H1 (cell line): ENCODE measurements around the gene GARIN6. TPM values are rescaled to one million over a fixed set of nuclear protein-coding genes. Genes with fewer than 3 reads are reported as not detected.

Experiments used
- CTCF ChIA-PET: fragments of 300-600 bp; sonication (Branson Sonifier 250); formaldehyde crosslinking; loops from one replicate; lab custom pipeline; 2021; ENCODE audit not compliant: partially characterized antibody; lab: Charles Lee
- POLR2A ChIA-PET: fragments of 300-600 bp; sonication (Branson Sonifier 250); formaldehyde crosslinking; loops from one replicate; lab custom pipeline; 2021; ENCODE audit warnings: inconsistent platforms; ENCODE audit not compliant: partially characterized antibody; lab: Charles Lee
- DNase-seq, 2 experiments: peaks; one replicate each; pipeline versions ENCODE4 v3.0.0 to v3.0.0-alpha.2; 2010 to 2022; ENCODE audit warnings: low spot score in 2 of 2, low read depth in 1 of 2, mixed read lengths in 1 of 2
- FAIRE-seq: peaks from 2 replicates; lab custom pipeline; 2011; peaks lifted over from hg19 to GRCh38; lab: Jason Lieb, UNC
- H2AFZ ChIP-seq: 2 replicates; pipeline ENCODE4 v1.8.1; 2012; ENCODE audit warnings: low read length, inconsistent platforms
- H2AK5ac ChIP-seq: 2 replicates; pipeline ENCODE4 v1.6.1; 2013; ENCODE audit warnings: low read depth, low read length
- H2BK120ac ChIP-seq: replicated peaks from 2 replicates; pipeline ENCODE3; 2013; ENCODE audit warnings: low read depth, low read length, inconsistent platforms
- H2BK12ac ChIP-seq: 2 replicates; pipeline ENCODE4 v1.6.1; 2013; ENCODE audit warnings: low read depth, low read length
- H2BK15ac ChIP-seq: 2 replicates; pipeline ENCODE4 v1.6.1; 2013; ENCODE audit warnings: low read length
- H2BK20ac ChIP-seq: 2 replicates; pipeline ENCODE4 v1.6.1; 2013; ENCODE audit warnings: low read length
- H2BK5ac ChIP-seq: 2 replicates; pipeline ENCODE4 v1.6.1; 2013; ENCODE audit warnings: low read depth, low read length
- H3K14ac ChIP-seq: 2 replicates; pipeline ENCODE4 v1.6.1; 2013; ENCODE audit warnings: inconsistent platforms; ENCODE audit not compliant: insufficient read length
- H3K18ac ChIP-seq: 2 replicates; pipeline ENCODE4 v1.6.1; 2013; ENCODE audit warnings: low read length; ENCODE audit errors: extremely low read depth
- H3K23ac ChIP-seq: 2 replicates; pipeline ENCODE4 v1.6.1; 2013; ENCODE audit warnings: inconsistent platforms; ENCODE audit not compliant: insufficient read length
- H3K23me2 ChIP-seq: 2 replicates; pipeline ENCODE4 v1.6.1; 2013; ENCODE audit warnings: low read depth, low read length
- H3K27ac ChIP-seq: 2 replicates; pipeline ENCODE4 v1.6.1; 2011; ENCODE audit warnings: low read depth, low read length, inconsistent platforms
- H3K27me3 ChIP-seq, 4 experiments: replicated peaks in 1 of 4; 1 replicate in 1 of 4; 2 replicates in 3 of 4; pipeline versions ENCODE4 v1.6.1 to v1.8.1; 2011 to 2013; ENCODE audit warnings: low read length in 3 of 4, mild to moderate bottlenecking in 3 of 4, inconsistent platforms in 2 of 4, mixed read lengths in 2 of 4, moderate library complexity in 1 of 4; ENCODE audit not compliant: control insufficient read depth in 3 of 4, insufficient read depth in 3 of 4; ENCODE audit errors: extremely low read depth in 1 of 4
- H3K36me3 ChIP-seq, 4 experiments: 2 replicates each; pipeline versions ENCODE4 v1.6.1 to v1.8.1; 2011 to 2013; ENCODE audit warnings: mild to moderate bottlenecking in 4 of 4, low read length in 3 of 4, moderate library complexity in 2 of 4, control low read depth in 1 of 4, inconsistent platforms in 1 of 4; ENCODE audit not compliant: insufficient read depth in 4 of 4, control insufficient read depth in 2 of 4
- H3K4ac ChIP-seq: replicated peaks from 2 replicates; pipeline ENCODE3; 2013; ENCODE audit warnings: low read length, low read depth, mixed read lengths, inconsistent platforms; ENCODE audit not compliant: insufficient read length
- H3K4me1 ChIP-seq, 4 experiments: replicated peaks in 1 of 4; 1 replicate in 1 of 4; 2 replicates in 3 of 4; pipeline versions ENCODE4 v1.6.1 to v1.8.1; 2011 to 2013; ENCODE audit warnings: low read length in 3 of 4, inconsistent platforms in 2 of 4, mixed read lengths in 1 of 4; ENCODE audit not compliant: insufficient read depth in 4 of 4, control insufficient read depth in 3 of 4
- H3K4me2 ChIP-seq, 2 experiments: 2 replicates each; pipeline versions ENCODE4 v1.6.1 to v1.8.1; 2011 to 2013; ENCODE audit warnings: low read depth in 2 of 2, low read length in 2 of 2, control low read depth in 1 of 2, inconsistent platforms in 1 of 2, mild to moderate bottlenecking in 1 of 2; ENCODE audit not compliant: insufficient read depth in 1 of 2
- H3K4me3 ChIP-seq, 4 experiments: fragments of 200-600, 300-600 bp in 1 of 4; sonication (generic), shearing (Covaris generic), sonication (Bioruptor Twin) in 1 of 4; 2 replicates each; pipeline versions ENCODE4 v1.5.1 to v1.8.1; 2011 to 2016; ENCODE audit warnings: low read length in 4 of 4, low read depth in 3 of 4, control low read depth in 2 of 4, inconsistent platforms in 2 of 4, mild to moderate bottlenecking in 2 of 4, mixed read lengths in 1 of 4, moderate library complexity in 1 of 4; ENCODE audit not compliant: insufficient read depth in 2 of 4; ENCODE audit errors: extremely low read depth in 1 of 4
- H3K56ac ChIP-seq: replicated peaks from 2 replicates; pipeline ENCODE3; 2013; ENCODE audit warnings: low read depth, mild to moderate bottlenecking, mixed read lengths, low read length, inconsistent platforms; ENCODE audit not compliant: insufficient read length
- H3K79me1 ChIP-seq: 2 replicates; pipeline ENCODE4 v1.6.1; 2013; ENCODE audit warnings: low read depth, low read length, control low read depth
- H3K79me2 ChIP-seq, 2 experiments: 2 replicates each; pipeline versions ENCODE4 v1.6.1 to v1.8.1; 2012 to 2013; ENCODE audit warnings: low read length in 2 of 2, mild to moderate bottlenecking in 2 of 2, inconsistent platforms in 1 of 2; ENCODE audit not compliant: insufficient read depth in 2 of 2, control insufficient read depth in 1 of 2
- H3K9ac ChIP-seq, 4 experiments: replicated peaks in 1 of 4; 1 replicate in 1 of 4; 2 replicates in 3 of 4; pipeline versions ENCODE4 v1.6.1 to v1.8.1; 2011 to 2013; ENCODE audit warnings: low read depth in 3 of 4, low read length in 3 of 4, control low read depth in 2 of 4, mild to moderate bottlenecking in 2 of 4, moderate library complexity in 2 of 4, inconsistent platforms in 1 of 4; ENCODE audit errors: extremely low read depth in 1 of 4
- H3K9me3 ChIP-seq, 2 experiments: 2 replicates each; pipeline versions ENCODE4 v1.6.1 to v1.8.1; 2012 to 2013; ENCODE audit warnings: mild to moderate bottlenecking in 2 of 2, moderate library complexity in 2 of 2, control low read depth in 1 of 2, inconsistent platforms in 1 of 2, low read depth in 1 of 2, low read length in 1 of 2, mixed read lengths in 1 of 2; ENCODE audit not compliant: insufficient read depth in 2 of 2
- H4K20me1 ChIP-seq, 2 experiments: replicated peaks in 1 of 2; 2 replicates each; pipeline versions ENCODE3 to v1.8.1; 2011 to 2013; ENCODE audit warnings: inconsistent platforms in 2 of 2, low read length in 2 of 2, mild to moderate bottlenecking in 1 of 2; ENCODE audit not compliant: insufficient read depth in 2 of 2, control insufficient read depth in 1 of 2
- H4K5ac ChIP-seq: 2 replicates; pipeline ENCODE4 v1.6.1; 2013; ENCODE audit warnings: low read length, low read depth, mixed read lengths, inconsistent platforms; ENCODE audit not compliant: insufficient read length
- H4K8ac ChIP-seq: 2 replicates; pipeline ENCODE4 v1.8.0; 2013; ENCODE audit warnings: mild to moderate bottlenecking, moderate library complexity, low read length, inconsistent platforms; ENCODE audit not compliant: insufficient read depth; ENCODE audit errors: extremely low read depth
- H4K91ac ChIP-seq: replicated peaks from 2 replicates; pipeline ENCODE3; 2013; ENCODE audit warnings: low read length, mixed read lengths, inconsistent platforms; ENCODE audit not compliant: insufficient read length
- ATF3 ChIP-seq: IDR thresholded peaks from 2 replicates; pipeline ENCODE4 v1.6.1; 2011; ENCODE audit warnings: low read depth, mild to moderate bottlenecking, low read length; ENCODE audit not compliant: insufficient read depth
- BACH1 ChIP-seq: IDR thresholded peaks from 2 replicates; pipeline ENCODE4 v1.6.1; 2012; ENCODE audit warnings: low read length, improper control_type of control experiment
- CTCF ChIP-seq, 3 experiments: IDR thresholded peaks; 1 replicate in 2 of 3; 2 replicates in 1 of 3; pipeline versions ENCODE4 v1.5.1 to v1.6.1; 2011; ENCODE audit warnings: low read length in 3 of 3, mild to moderate bottlenecking in 3 of 3, inconsistent platforms in 2 of 3, low read depth in 1 of 3, moderate library complexity in 1 of 3; ENCODE audit not compliant: insufficient read depth in 1 of 3; ENCODE audit errors: control extremely low read depth in 1 of 3
- HDAC2 ChIP-seq, 2 experiments: fragments of 300-600 bp in 1 of 2; sonication (generic) in 1 of 2; IDR thresholded peaks; 2 replicates each; pipeline ENCODE4 v1.6.1; 2011 to 2012; ENCODE audit warnings: low read depth in 2 of 2, low read length in 2 of 2, mild to moderate bottlenecking in 2 of 2, moderate library complexity in 2 of 2, borderline replicate concordance in 1 of 2, inconsistent platforms in 1 of 2
- POLR2AphosphoS5 ChIP-seq: IDR thresholded peaks from 2 replicates; pipeline ENCODE4 v1.6.1; 2011; ENCODE audit warnings: low read depth, low read length
- SRF ChIP-seq: IDR thresholded peaks from 2 replicates; pipeline ENCODE4 v1.6.1; 2011; ENCODE audit warnings: mild to moderate bottlenecking, low read depth, low read length, moderate library complexity
- SUZ12 ChIP-seq: fragments of 200-600 bp; sonication (generic); IDR thresholded peaks from 2 replicates; pipeline ENCODE4 v1.6.1; 2012; ENCODE audit warnings: mild to moderate bottlenecking, inconsistent platforms, low read length, moderate library complexity, mixed read lengths
- YY1 ChIP-seq: IDR thresholded peaks from 2 replicates; pipeline ENCODE4 v1.6.1; 2011; ENCODE audit warnings: low read depth, mild to moderate bottlenecking, low read length
- polyA plus RNA-seq, 7 experiments: library from polyadenylated mRNA; depleted of rRNA in 3 of 7; stranded (reverse) in 5 of 7; unstranded in 2 of 7; fragments of >200 nt in 5 of 7; fragments of 200-250 nt in 2 of 7; gene quantifications; 1 replicate in 5 of 7; 2 replicates in 1 of 7; 4 replicates in 1 of 7; pipeline versions ENCODE4 v1.2.1 to v1.2.3, GENCODE V29; 2011 to 2013; ENCODE audit warnings: missing spikeins in 2 of 7, mixed read lengths in 2 of 7
- total RNA-seq: library from RNA; stranded (reverse); fragmentation: NEBNext Ultra II Directional; extraction: Animal tissue kit (Norgen Biotek cat#: 25700); gene quantifications from 2 replicates; pipeline ENCODE4 v1.2.1, GENCODE V29; 2021

Gene GARIN6
- total and polyA plus RNA-seq, 2 of the 8 experiments (the other 6 are each of a cell fraction or from before 2014, with no cell fraction given) = not detected

- Histone ChIP-seq H2AK5ac (no peak overlapping the region), H2BK15ac (no peak overlapping the region), H3K23me2 (no peaks in the 10 kb centered on the region), H3K23ac (no peak overlapping the region), H3K9ac (no peak overlapping the region), H3K4me3 (no peak overlapping the region), H2BK5ac (no peak overlapping the region), H2BK12ac (no peak overlapping the region), H3K9me3 (peaks cover 0 to 3% of the 10 kb centered on the region in 2 experiments; a peak in 1 of 4 replicates), H3K4me2 (no peak overlapping the region), H4K5ac (no peak overlapping the region), H2BK20ac (no peak overlapping the region), H3K56ac (no peak overlapping the region), H3K79me1 (no peaks in the 10 kb centered on the region), H3K27ac (no peak overlapping the region), H4K91ac (no peak overlapping the region), H3K27me3 (no peaks in the 10 kb centered on the region), H4K20me1 (no peaks in the 10 kb centered on the region), H3K4me1 (no peaks in the 10 kb centered on the region), H3K36me3 (no peaks in the 10 kb centered on the region), H3K18ac (no peak overlapping the region), H3K14ac (no peak overlapping the region), H3K4ac (no peak overlapping the region), H4K8ac (no peak overlapping the region), H2AFZ (no peak overlapping the region), H3K79me2 (no peaks in the 10 kb centered on the region), H2BK120ac (no peak overlapping the region)
- CTCF ChIA-PET = interaction anchor here (0.6 to 8.0 kb wide), 25 partner anchors 9 to 1095 kb away, joined by 3 to 102 read pairs (median 3); partner anchors contain the start of gene GARIN6
- FAIRE-seq (no peak), DNase-seq (no peak)
- POLR2A ChIA-PET = no interaction called here
- TF ChIP-seq ATF3 (no peak), HDAC2 (IDR thresholded peaks at IDR 0.05; ENCODE audit: borderline replicate concordance in 1 of 2, low read depth in 2 of 2, low read length in 2 of 2) (no peak), SUZ12 (no peak), YY1 (no peak), SRF (no peak), POLR2AphosphoS5 (no peak), BACH1 (no peak), CTCF (IDR thresholded peaks at IDR 0.05; ENCODE audit: control extremely low read depth in 1 of 3, insufficient read depth in 1 of 3, low read depth in 1 of 3, low read length in 3 of 3) (no peak)
Measured at GRCh38 chr12:99620159-99620479, 27.4 kb upstream of the GARIN6 start.
